DMS114 treated with DMSO at 0.1 percent for 48 hours (cell line): ENCODE measurements around the gene CHD9.

Experiments used
- DNase-seq: peaks from one replicate; lab custom pipeline; 2025; ENCODE audit not compliant: unreplicated experiment; lab: John Stamatoyannopoulos, UW

The CHD9 gene

DNA sequence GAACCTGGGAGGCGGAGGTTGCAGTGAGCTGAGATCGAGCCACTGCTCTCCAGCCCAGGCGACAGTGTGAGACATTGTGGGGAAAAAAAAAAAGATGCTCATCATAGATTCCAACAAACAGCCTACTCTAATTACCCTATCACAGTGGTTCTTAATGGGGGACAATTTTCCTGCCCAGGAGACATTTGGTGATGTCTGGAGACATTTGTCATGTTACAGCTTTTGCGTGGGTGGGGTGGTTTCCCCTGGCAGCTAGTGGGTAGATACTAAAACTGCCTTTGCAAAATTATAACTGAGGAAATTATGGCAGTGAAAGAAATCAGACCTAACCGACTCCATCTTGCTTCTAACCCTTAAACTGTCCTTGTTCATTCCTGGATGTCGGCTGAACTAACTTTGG lies 287.0 kb downstream of the CHD9 start:
- no peak for DNase-seq

DNA sequence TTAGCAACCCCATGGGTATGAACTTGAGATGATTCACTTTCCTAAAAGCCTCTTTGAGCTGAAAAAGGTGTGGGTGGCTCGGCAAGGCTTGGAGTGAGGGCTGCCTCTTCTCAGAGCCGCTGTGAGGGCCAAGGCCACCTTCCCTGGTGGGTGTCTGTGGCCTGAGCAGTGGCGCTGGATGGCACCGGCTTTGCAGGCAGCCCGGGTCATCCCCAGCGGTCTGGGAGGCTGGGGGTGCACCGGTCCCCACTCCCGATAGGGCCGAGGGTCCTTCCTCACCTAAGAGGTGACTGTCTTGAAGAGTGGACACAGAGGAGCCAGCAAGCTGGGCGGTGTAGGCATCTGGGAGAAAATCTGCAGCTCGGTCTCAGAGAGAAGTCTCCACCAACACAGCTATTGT lies 300.3 kb downstream of the CHD9 start:
- no peak for DNase-seq

DNA sequence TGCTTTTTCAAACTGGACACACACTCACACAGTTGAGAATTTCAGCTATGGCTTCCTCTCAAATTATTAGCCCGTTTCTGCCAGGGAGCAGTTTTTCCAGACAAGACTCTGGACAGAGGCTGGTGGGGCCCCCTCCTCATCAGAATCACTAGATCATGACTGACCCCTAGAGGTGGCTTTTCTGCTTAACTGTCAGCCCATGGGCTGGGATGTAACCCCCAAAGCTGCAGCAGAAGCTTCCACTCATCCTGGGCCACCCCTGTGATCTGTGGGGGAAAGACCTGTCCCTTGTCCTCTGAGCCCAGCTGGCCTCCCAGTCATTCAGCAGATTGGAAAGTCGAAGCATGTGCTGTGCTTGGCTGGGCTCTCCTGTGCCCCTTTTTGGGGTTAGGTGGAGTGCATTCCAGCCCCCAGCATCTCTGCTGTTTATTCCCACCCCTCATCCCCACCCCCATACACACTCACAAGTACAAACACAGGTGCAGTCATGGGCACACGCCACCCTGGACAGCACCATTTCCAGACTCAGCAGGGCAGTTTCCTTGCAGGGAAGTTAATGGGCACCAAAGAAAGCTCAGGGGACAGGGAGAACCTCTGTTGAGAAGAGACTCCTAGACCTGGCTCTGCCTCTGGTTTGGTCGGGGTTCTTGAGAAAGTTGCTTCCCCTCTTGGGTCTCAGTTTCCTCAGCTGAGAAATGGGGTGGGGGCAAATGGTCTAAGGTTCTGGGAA lies 301.9 kb downstream of the CHD9 start:
- no peak for DNase-seq

DNA sequence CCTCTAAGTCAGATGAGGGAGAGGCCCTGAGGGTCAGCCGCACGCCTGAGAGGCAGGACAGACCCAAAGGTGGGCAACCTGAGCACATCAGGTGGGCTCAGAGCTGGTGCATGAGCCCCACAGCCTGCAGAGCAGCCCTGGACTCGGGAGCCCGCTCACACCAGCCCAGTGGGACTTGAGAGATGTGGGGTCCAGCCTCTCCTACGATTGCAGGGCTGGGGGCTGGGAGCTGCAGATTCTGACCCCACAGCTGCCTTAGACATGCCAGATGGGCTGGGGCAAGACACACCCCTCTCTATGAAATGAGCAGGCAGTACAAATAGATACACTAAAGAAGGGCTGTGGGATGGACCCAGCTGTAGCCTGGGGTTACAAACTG lies 302.4 kb downstream of the CHD9 start:
- DNase-seq = no peak

DNA sequence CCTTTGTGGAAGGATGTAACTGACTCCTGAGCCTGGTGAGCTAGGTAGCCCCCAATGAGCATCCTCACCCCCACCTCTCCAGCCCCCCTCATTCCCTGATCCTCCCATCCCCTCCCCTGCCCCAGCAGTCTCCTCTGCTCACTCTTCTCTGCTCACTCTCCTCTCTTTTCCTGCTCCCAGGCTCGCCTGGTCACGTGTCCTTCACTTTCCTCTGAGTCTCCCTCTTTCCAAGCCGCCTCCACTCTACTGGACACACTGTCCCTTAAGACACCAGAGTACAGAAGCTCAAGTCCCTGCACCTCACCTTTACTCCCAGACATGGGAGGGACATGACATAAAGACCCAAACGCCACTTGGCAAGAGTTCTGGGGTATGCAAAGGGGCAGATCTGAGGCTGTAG lies 303.2 kb downstream of the CHD9 start:
- no peak for DNase-seq

DNA sequence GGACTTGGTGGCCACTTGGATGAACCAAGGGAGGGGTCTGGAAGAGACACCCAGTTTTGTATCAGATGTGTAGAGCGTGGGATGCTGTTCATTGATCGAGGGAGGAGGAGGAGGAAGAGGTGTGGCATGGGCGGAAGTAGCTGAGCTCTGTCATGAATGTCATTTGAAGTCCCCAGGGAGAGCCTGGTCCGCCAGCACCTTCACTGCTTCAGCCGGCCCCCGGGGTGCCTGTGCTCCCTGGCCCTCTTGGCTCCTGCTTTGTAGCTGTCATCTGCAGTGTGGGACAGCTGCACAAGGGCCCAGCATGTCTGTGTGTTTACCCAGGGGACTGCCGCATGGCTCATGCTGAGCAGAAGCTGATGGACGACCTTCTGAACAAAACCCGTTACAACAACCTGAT lies 304.1 kb downstream of the CHD9 start:
- no peak for DNase-seq

DNA sequence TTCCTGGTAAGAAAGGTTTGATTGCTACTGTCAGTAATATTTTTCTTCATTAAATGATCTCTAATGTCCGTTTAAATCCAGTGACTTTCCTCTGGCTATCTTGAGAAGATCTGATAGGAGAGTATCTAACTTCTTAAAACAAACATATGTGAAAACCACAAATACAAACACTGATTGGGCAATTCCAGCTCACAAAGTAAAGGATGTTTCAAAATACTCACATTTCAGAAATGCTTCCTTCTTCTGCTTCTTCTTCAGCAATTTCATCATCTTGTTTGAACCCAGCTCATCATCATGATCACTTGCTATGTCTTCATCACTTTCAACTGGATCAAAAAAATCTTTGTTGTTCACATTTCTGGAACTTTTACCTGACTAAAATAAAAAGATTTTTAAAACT lies 315.1 kb downstream of the CHD9 start:
- DNase-seq = no peak

DNA sequence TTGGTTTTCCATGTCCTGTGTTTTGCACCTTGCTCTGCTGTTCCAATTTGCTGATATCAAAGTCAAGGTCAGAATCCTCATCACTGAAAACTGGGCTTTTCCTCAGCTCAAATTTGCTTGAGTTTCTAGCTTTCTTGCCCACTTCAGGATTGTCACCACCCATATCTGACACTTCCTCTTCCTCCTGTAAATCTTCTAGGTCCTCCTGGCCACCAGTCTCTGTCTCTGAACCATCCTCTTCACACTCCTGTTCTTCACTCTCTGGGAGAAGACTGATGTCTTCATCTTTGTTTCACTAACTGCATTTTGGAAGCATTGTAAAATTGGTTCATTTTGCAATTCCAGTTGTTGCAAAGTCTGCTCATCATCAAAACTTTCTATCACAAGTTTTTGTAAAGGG lies 316.0 kb downstream of the CHD9 start:
- DNase-seq = no peak

DNA sequence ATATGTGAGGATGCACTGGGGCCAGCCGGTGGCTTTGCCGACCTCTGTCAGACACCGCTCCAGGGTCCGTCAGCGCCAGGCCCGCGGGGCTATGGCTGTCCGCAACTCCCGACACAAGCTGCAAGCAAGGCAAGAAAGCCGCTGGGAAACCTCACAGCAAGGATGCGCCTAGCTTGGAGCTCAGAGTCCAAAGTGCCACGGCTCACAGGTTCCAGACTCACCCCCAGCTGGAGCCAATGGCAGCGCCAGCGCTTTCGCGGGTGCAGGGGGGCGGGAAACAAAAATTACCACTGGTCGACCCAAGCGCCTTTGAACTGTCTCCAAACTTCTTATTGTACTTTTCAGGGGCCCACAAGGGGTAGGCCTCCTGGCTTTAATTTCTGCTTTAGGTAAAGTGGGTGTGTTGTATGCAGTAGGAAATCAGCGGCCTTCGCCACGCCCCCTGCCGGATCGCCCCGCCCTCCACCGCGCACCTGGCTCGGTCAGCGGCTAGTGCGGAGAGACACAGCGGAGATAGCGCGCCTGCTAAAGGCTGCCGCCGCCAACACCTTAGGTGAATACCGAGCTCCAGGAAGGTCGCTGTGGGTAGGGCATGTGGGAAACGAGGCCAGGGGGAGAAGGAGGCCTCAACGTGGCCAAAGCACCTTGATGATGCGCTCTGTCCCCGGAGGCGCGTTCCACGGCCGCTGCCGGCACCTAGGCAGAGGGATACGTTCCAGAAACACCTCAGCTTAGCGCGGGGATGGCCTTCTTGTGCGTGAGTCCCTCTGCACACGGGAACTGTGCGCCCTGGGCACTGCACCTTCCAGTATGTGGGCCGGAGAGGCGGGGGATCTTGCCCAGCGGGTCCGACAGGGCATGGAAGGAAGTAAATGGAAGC lies 318.4 kb downstream of the CHD9 start:
- no peak for DNase-seq

DNA sequence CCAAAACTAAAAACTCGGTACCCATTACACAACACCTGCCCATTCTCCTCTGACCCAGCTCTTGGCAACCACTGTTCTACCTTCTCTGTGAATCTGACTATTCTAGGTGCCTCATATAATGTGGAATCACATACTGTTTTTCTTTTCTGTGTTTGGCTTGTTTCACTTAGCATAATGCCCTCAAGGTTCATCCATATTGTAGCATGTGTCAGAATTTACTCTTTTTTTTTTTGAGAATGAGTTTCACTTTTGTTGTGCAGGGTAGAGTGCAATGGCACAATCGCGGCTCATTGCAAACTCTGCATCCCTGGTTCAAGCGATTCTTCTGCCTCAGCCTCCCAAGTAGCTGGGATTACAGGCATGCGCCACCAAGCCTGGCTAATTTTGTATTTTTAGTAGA lies 320.0 kb downstream of the CHD9 start:
- no peak for DNase-seq

DNA sequence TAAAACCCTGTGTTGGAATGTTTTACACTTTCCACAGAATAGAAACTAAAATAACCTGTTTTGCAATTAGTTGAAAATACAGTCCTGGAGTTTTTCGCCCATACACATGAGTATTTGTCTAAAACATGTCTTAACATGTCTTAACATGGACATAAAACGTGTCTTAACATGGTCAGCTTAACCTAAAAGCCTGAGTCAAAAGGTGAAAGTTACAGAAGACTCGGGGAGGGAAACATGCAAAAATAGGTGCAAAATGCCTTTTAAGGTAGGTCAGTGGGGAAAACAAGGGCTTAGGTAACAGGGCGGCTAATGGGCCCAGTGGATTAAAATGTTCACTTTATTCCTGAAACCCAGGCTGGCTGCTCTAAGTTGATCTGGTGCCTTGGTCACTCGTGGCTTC lies 323.3 kb downstream of the CHD9 start:
- no peak for DNase-seq
